Mesodermal cell (in vitro differentiated cells): Measurements from ENCODE around the gene ATP6V1G2.
"Not testable (repeated sequence)": the region's sequence is repeated elsewhere in the genome, so short reads cannot be mapped to it uniquely, and the experiment has no call there.

ENCODE experiments used
- H3K27ac ChIP-seq: 2 replicates; pipeline ENCODE4 v1.7.0; 2013; ENCODE audit warnings: mild to moderate bottlenecking, low read depth, low read length, moderate library complexity; ENCODE audit not compliant: severe bottlenecking
- H3K36me3 ChIP-seq: 2 replicates; pipeline ENCODE4 v1.7.1; 2013; ENCODE audit warnings: mild to moderate bottlenecking, low read length, moderate library complexity; ENCODE audit not compliant: control insufficient read depth, insufficient read depth
- H3K4me1 ChIP-seq: one replicate; pipeline ENCODE4 v1.7.1; 2013; ENCODE audit warnings: mild to moderate bottlenecking, low read length; ENCODE audit not compliant: insufficient read depth, control insufficient read depth, poor library complexity, severe bottlenecking
- H3K4me3 ChIP-seq: 2 replicates; pipeline ENCODE4 v1.7.0; 2013; ENCODE audit warnings: low read length, control low read depth, mild to moderate bottlenecking; ENCODE audit not compliant: insufficient read depth, poor library complexity, severe bottlenecking; ENCODE audit errors: extremely low read depth
- H3K9me3 ChIP-seq: 2 replicates; pipeline ENCODE4 v1.7.1; 2013; ENCODE audit warnings: mild to moderate bottlenecking, low read length, moderate library complexity; ENCODE audit not compliant: control insufficient read depth
- WGBS, 2 experiments: methylation state at CpG; one replicate each; pipeline ENCODE4 v1.1.5; 2013; ENCODE audit warnings: missing lambda C conversion rate in 2 of 2; ENCODE audit not compliant: insufficient coverage in 2 of 2; 5-methylcytosine and 5-hydroxymethylcytosine counted together

Gene ATP6V1G2

GRCh38 chr6:31525932-31526591 lies 20.3 kb downstream of the ATP6V1G2 start:
- H3K9me3 ChIP-seq, result no peaks in the 10 kb centered on the region
- peaks cover 12% of the 10 kb centered on the region for H3K4me1 ChIP-seq
- 87 to 89% methylated on average over 2 to 4 of the region's 4 CpGs for WGBS, 2 experiments
- no peak overlapping the region for H3K4me3 ChIP-seq
- peak overlapping the region; percentile 64 for H3K27ac ChIP-seq
- peaks cover 20% of the 10 kb centered on the region for H3K36me3 ChIP-seq

GRCh38 chr6:31525553-31525931 lies 20.9 kb downstream of the ATP6V1G2 start:
- no peaks in the 10 kb centered on the region for H3K9me3 ChIP-seq
- H3K4me3 ChIP-seq, result no peak overlapping the region
- H3K27ac ChIP-seq, result peak overlapping the region; percentile 64
- peaks cover 12% of the 10 kb centered on the region for H3K4me1 ChIP-seq
- 80 to 91% methylated on average over 2 to 5 of the region's 8 CpGs for WGBS, 2 experiments
- H3K36me3 ChIP-seq, result peaks cover 14% of the 10 kb centered on the region

GRCh38 chr6:31521835-31522234 lies 24.6 kb downstream of the ATP6V1G2 start:
- peaks cover 12% of the 10 kb centered on the region for H3K4me1 ChIP-seq
- 60 to 80% methylated on average over 1 to 2 of the region's 3 CpGs for WGBS, 2 experiments
- no peak overlapping the region for H3K4me3 ChIP-seq
- no peaks in the 10 kb centered on the region for H3K9me3 ChIP-seq
- H3K27ac ChIP-seq, result no peak overlapping the region
- no peaks in the 10 kb centered on the region for H3K36me3 ChIP-seq

- no peaks in the 10 kb centered on the region for H3K4me1 ChIP-seq
- H3K4me3 ChIP-seq, result no peak overlapping the region
- H3K36me3 ChIP-seq, result no peaks in the 10 kb centered on the region
- WGBS, 2 experiments, result 83 to 96% methylated on average over 3 to 4 of the region's 5 CpGs
- H3K9me3 ChIP-seq, result no peaks in the 10 kb centered on the region
- H3K27ac ChIP-seq, result no peak overlapping the region
These were observed 32.8 kb downstream of the ATP6V1G2 start for GRCh38 chr6:31513456-31514165.

GRCh38 chr6:31510007-31510406 lies 36.4 kb downstream of the ATP6V1G2 start:
- H3K27ac ChIP-seq, result no peak overlapping the region
- 84 to 100% methylated on average over 2 to 4 of the region's 4 CpGs for WGBS, 2 experiments
- no peak overlapping the region for H3K4me3 ChIP-seq
- no peaks in the 10 kb centered on the region for H3K9me3 ChIP-seq
- H3K4me1 ChIP-seq, result no peaks in the 10 kb centered on the region
- H3K36me3 ChIP-seq, result peaks cover 3% of the 10 kb centered on the region

- H3K36me3 ChIP-seq, H3K27ac ChIP-seq, H3K4me1 ChIP-seq, H3K9me3 ChIP-seq, H3K4me3 ChIP-seq: not testable (repeated sequence)
- WGBS, 2 experiments, result 100% methylated on average over 1 of the region's 2 CpGs; no CpG with 5 or more reads in 1 of the 2 experiments
These were observed 37.4 kb downstream of the ATP6V1G2 start for GRCh38 chr6:31509036-31509435.

- H3K36me3 ChIP-seq, result peaks cover 3% of the 10 kb centered on the region
- no peak overlapping the region for H3K27ac ChIP-seq
- H3K9me3 ChIP-seq, result no peaks in the 10 kb centered on the region
- H3K4me1 ChIP-seq, result no peaks in the 10 kb centered on the region
- H3K4me3 ChIP-seq, result no peak overlapping the region
These were observed 43.8 kb downstream of the ATP6V1G2 start for GRCh38 chr6:31502586-31502985.

GRCh38 chr6:31499648-31500047 lies 46.8 kb downstream of the ATP6V1G2 start:
- no CpG with 5 or more reads among the region's 2 CpGs for WGBS, 2 experiments
- not testable (repeated sequence) for H3K27ac ChIP-seq, H3K36me3 ChIP-seq, H3K4me1 ChIP-seq, H3K9me3 ChIP-seq, H3K4me3 ChIP-seq

GRCh38 chr6:31498748-31499147 lies 47.7 kb downstream of the ATP6V1G2 start:
- WGBS, 2 experiments, result 5 to 6% methylated on average over 20 to 21 of the region's 21 CpGs

GRCh38 chr6:31497531-31498476 lies 48.6 kb downstream of the ATP6V1G2 start, which contains the start of gene MICB:
Gene MICB (plus strand): TSS chr6:31498145. CDS start chr6:31498194, 49 bp downstream.
- Histone ChIP-seq H3K4me3 (peak within 1 kb of the TSS; percentile 50), H3K36me3 (no peaks in the 10 kb centered on the region), H3K4me1 (peaks cover 7% of the 10 kb centered on the region), H3K27ac (no peak within 1 kb of the TSS), H3K9me3 (no peaks in the 10 kb centered on the region)
- 3% methylated on average over 41 to 43 of the region's 64 CpGs for WGBS, 2 experiments

More at GRCh38 chr6:31498748-31499147, 47.7 kb downstream of the ATP6V1G2 start:
- no peak overlapping the region for H3K27ac ChIP-seq
- H3K9me3 ChIP-seq, result no peaks in the 10 kb centered on the region
- H3K4me3 ChIP-seq, result peak overlapping the region; percentile 50
- no peaks in the 10 kb centered on the region for H3K36me3 ChIP-seq
- peaks cover 7% of the 10 kb centered on the region for H3K4me1 ChIP-seq
